ENCODE data around the gene VEZF1. TPM values are rescaled to one million over a fixed set of nuclear protein-coding genes. Genes with fewer than 3 reads are reported as not detected.

VEZF1 gene
- total and polyA plus RNA-seq, 5 experiments from 2014 or later, result 41.1 to 92.8 (median 48.9) TPM

GRCh38 chr17:57943645-57944044 lies 44.4 kb downstream of the VEZF1 start:
- H3K36me3 Mint-ChIP-seq, result no peaks in the 10 kb centered on the region
- POLR2A ChIA-PET, result no interaction called here
- H3K9me3 Mint-ChIP-seq, result no peaks in the 10 kb centered on the region
- no peak overlapping the region for H3K27ac Mint-ChIP-seq
- peaks cover 15 to 53% (median 31%) of the 10 kb centered on the region in 4 donors for H3K4me1 Mint-ChIP-seq
- ATAC-seq (no peak), DNase-seq (no peak)
- H3K27me3 Mint-ChIP-seq, result peaks cover 3 to 16% (median 10%) of the 10 kb centered on the region in 5 donors
- no peak overlapping the region for H3K4me3 Mint-ChIP-seq

- Mint-ChIP-seq H3K36me3 (no peaks in the 10 kb centered on the region), H3K4me1 (peaks cover 12 to 48% (median 27%) of the 10 kb centered on the region in 4 donors), H3K4me3 (no peak overlapping the region), H3K27me3 (peaks cover 3 to 18% (median 14%) of the 10 kb centered on the region in 5 donors), H3K9me3 (no peaks in the 10 kb centered on the region), H3K27ac (no peak overlapping the region)
- no peak for DNase-seq
- no peak for ATAC-seq
- POLR2A ChIA-PET, result no interaction called here
Observed at GRCh38 chr17:57943140-57943539, 44.9 kb downstream of the VEZF1 start.

GRCh38 chr17:57941384-57942370 lies 46.4 kb downstream of the VEZF1 start:
- Mint-ChIP-seq H3K36me3 (no peaks in the 10 kb centered on the region), H3K9me3 (no peaks in the 10 kb centered on the region), H3K4me3 (no peak overlapping the region), H3K27ac (peak overlapping the region in 1 of 10 donors; percentile 14), H3K4me1 (peaks cover 7 to 39% (median 17%) of the 10 kb centered on the region in 4 donors), H3K27me3 (peaks cover 3 to 18% (median 17%) of the 10 kb centered on the region in 5 donors)
- no peak for ATAC-seq
- DNase-seq, result no peak
- POLR2A ChIA-PET, result no interaction called here

GRCh38 chr17:57940653-57941329 lies 47.3 kb downstream of the VEZF1 start:
- POLR2A ChIA-PET, result no interaction called here

GRCh38 chr17:57940231-57940630 lies 47.8 kb downstream of the VEZF1 start:
- Mint-ChIP-seq H3K36me3 (no peaks in the 10 kb centered on the region), H3K27ac (no peak overlapping the region), H3K9me3 (no peaks in the 10 kb centered on the region), H3K4me1 (peaks cover 4 to 30% (median 10%) of the 10 kb centered on the region in 4 donors), H3K27me3 (peaks cover 3 to 18% (median 17%) of the 10 kb centered on the region in 5 donors), H3K4me3 (no peak overlapping the region)
- POLR2A ChIA-PET, result interaction anchor here (1.0 kb wide), 1 partner anchor 20 kb away, joined by 3 read pairs; no protein-coding TSS in a partner anchor
- no peak for ATAC-seq
- no peak for DNase-seq

More at GRCh38 chr17:57940653-57941329, 47.3 kb downstream of the VEZF1 start:
- Mint-ChIP-seq H3K36me3 (no peaks in the 10 kb centered on the region), H3K4me1 (peaks cover 4 to 30% (median 10%) of the 10 kb centered on the region in 4 donors), H3K27ac (no peak overlapping the region), H3K4me3 (no peak overlapping the region), H3K27me3 (peaks cover 3 to 18% (median 17%) of the 10 kb centered on the region in 5 donors), H3K9me3 (no peaks in the 10 kb centered on the region)
- DNase-seq, result no peak
- ATAC-seq, result no peak

- Mint-ChIP-seq H3K4me1 (peaks cover 4 to 30% (median 10%) of the 10 kb centered on the region in 4 donors), H3K9me3 (no peaks in the 10 kb centered on the region), H3K27me3 (peaks cover 4 to 18% (median 17%) of the 10 kb centered on the region in 5 donors), H3K27ac (no peak overlapping the region), H3K4me3 (peak overlapping the region in 1 of 10 donors; percentile 20), H3K36me3 (no peaks in the 10 kb centered on the region)
- ATAC-seq (peak; percentile 62 to 70), DNase-seq (peak in 1 of 10 donors; percentile 42)
- POLR2A ChIA-PET, result interaction anchor here (1.0 kb wide), 1 partner anchor 20 kb away, joined by 3 read pairs; no protein-coding TSS in a partner anchor
Observed at GRCh38 chr17:57939797-57940196, 48.3 kb downstream of the VEZF1 start.

- Mint-ChIP-seq H3K27me3 (peaks cover 4 to 18% (median 10%) of the 10 kb centered on the region in 5 donors), H3K36me3 (no peaks in the 10 kb centered on the region), H3K9me3 (no peaks in the 10 kb centered on the region), H3K4me1 (peaks cover 4 to 24% (median 10%) of the 10 kb centered on the region in 4 donors), H3K27ac (no peak overlapping the region), H3K4me3 (no peak overlapping the region)
- DNase-seq (no peak), ATAC-seq (no peak)
- POLR2A ChIA-PET, result interaction anchor here (0.9 to 1.2 kb wide), 2 partner anchors 45 to 50 kb away, joined by 3 to 10 read pairs; partner anchors contain the start of gene VEZF1
Observed at GRCh38 chr17:57938061-57938502, 50.0 kb downstream of the VEZF1 start.

- Mint-ChIP-seq H3K9me3 (no peaks in the 10 kb centered on the region), H3K36me3 (no peaks in the 10 kb centered on the region), H3K4me1 (peaks cover 4 to 23% (median 10%) of the 10 kb centered on the region in 4 donors), H3K27ac (no peak overlapping the region), H3K4me3 (no peak overlapping the region), H3K27me3 (peaks cover 4 to 18% (median 10%) of the 10 kb centered on the region in 5 donors)
- DNase-seq, result no peak
- POLR2A ChIA-PET, result interaction anchor here (1.2 kb wide), 1 partner anchor 51 kb away, joined by 3 read pairs; the partner anchor contains the start of gene VEZF1
- ATAC-seq, result no peak
Observed at GRCh38 chr17:57937492-57937891, 50.6 kb downstream of the VEZF1 start.

- H3K27ac Mint-ChIP-seq, result no peak overlapping the region
- ATAC-seq, result no peak
Observed at GRCh38 chr17:57935833-57936807, 51.9 kb downstream of the VEZF1 start.

GRCh38 chr17:57931488-57932137 lies 56.4 kb downstream of the VEZF1 start:
- peaks cover 2 to 12% (median 4%) of the 10 kb centered on the region in 5 donors for H3K27me3 Mint-ChIP-seq
- no peaks in the 10 kb centered on the region for H3K4me1 Mint-ChIP-seq
- no peak for ATAC-seq
- no peak overlapping the region for H3K4me3 Mint-ChIP-seq
- POLR2A ChIA-PET, result no interaction called here
- H3K27ac Mint-ChIP-seq, result peak overlapping the region in 2 of 10 donors; percentile 43 to 49
- no peak for DNase-seq
- H3K9me3 Mint-ChIP-seq, result no peaks in the 10 kb centered on the region
- H3K36me3 Mint-ChIP-seq, result no peaks in the 10 kb centered on the region

More at GRCh38 chr17:57935833-57936807, 51.9 kb downstream of the VEZF1 start:
- H3K36me3 Mint-ChIP-seq, result no peaks in the 10 kb centered on the region
- no peak for DNase-seq
- peaks cover 4 to 17% (median 10%) of the 10 kb centered on the region in 4 donors for H3K4me1 Mint-ChIP-seq
- peaks cover 4 to 17% (median 9%) of the 10 kb centered on the region in 5 donors for H3K27me3 Mint-ChIP-seq
- H3K9me3 Mint-ChIP-seq, result no peaks in the 10 kb centered on the region
- POLR2A ChIA-PET, result no interaction called here
- H3K4me3 Mint-ChIP-seq, result no peak overlapping the region

GRCh38 chr17:57930239-57930638 lies 57.8 kb downstream of the VEZF1 start:
- DNase-seq (no peak), ATAC-seq (no peak)
- Mint-ChIP-seq H3K36me3 (no peaks in the 10 kb centered on the region), H3K27me3 (peaks cover 2 to 20% (median 7%) of the 10 kb centered on the region in 5 donors), H3K9me3 (no peaks in the 10 kb centered on the region), H3K4me3 (no peak overlapping the region), H3K4me1 (no peaks in the 10 kb centered on the region), H3K27ac (no peak overlapping the region)
- POLR2A ChIA-PET, result interaction anchor here (0.6 kb wide), 1 partner anchor 1364 kb away, joined by 3 read pairs; no protein-coding TSS in a partner anchor
